ENCODE results near the gene SLC35F3. TPM values are rescaled to one million over a fixed set of nuclear protein-coding genes. Genes with fewer than 3 reads are reported as not detected.

The SLC35F3 gene
- total RNA-seq, 1 donor from 2014 or later = 0.57 TPM

DNA sequence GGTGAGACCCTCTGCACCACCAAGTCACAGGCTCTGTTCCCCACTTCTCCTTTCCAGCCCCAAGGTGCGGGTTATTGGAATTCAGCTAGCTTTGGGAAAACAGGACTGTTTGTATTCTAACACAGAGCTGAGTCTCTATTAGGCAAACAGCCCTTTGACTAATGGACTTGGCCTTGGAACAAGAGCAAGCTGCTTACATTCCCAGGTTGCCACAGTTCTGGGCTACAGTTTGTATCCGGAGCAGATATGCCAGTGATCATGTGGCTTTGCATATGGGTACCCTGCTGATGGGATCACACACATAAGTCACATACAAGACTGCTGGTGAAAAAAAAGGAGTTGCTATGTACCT, 358.3 kb downstream of the SLC35F3 start:
- no peaks in the 10 kb centered on the region for H3K4me1 Mint-ChIP-seq (ENCODE audit: low read depth, unreplicated experiment)
- H3K27ac Mint-ChIP-seq (ENCODE audit: unreplicated experiment) = no peak overlapping the region
- Histone ChIP-seq H3K36me3 (ENCODE audit: insufficient read depth, low read length) (no peaks in the 10 kb centered on the region), H3K9me3 (ENCODE audit: insufficient read depth, low read depth, low read length) (no peaks in the 10 kb centered on the region), H3K27me3 (ENCODE audit: insufficient read depth, low read length) (no peaks in the 10 kb centered on the region), H3K27ac (ENCODE audit: low read depth, low read length) (no peak overlapping the region), H2AFZ (ENCODE audit: low read depth, low read length) (no peak overlapping the region), H3K79me2 (ENCODE audit: insufficient read depth, low read length) (no peaks in the 10 kb centered on the region), H4K20me1 (ENCODE audit: insufficient read depth, low read length) (no peaks in the 10 kb centered on the region), H3K4me3 (ENCODE audit: insufficient read depth, low read depth, low read length) (no peak overlapping the region), H3K9ac (ENCODE audit: low read length) (no peak overlapping the region), H3K4me1 (ENCODE audit: insufficient read depth, low read length) (no peaks in the 10 kb centered on the region), H3K4me2 (ENCODE audit: low read length) (no peak overlapping the region)
- H3K4me3 Mint-ChIP-seq (ENCODE audit: unreplicated experiment) = no peak overlapping the region
- peak; percentile 52 for DNase-seq (ENCODE audit: low read depth)
- peaks cover 2% of the 10 kb centered on the region for H3K9me3 Mint-ChIP-seq (ENCODE audit: unreplicated experiment)
- TF ChIP-seq, protein P1, sequence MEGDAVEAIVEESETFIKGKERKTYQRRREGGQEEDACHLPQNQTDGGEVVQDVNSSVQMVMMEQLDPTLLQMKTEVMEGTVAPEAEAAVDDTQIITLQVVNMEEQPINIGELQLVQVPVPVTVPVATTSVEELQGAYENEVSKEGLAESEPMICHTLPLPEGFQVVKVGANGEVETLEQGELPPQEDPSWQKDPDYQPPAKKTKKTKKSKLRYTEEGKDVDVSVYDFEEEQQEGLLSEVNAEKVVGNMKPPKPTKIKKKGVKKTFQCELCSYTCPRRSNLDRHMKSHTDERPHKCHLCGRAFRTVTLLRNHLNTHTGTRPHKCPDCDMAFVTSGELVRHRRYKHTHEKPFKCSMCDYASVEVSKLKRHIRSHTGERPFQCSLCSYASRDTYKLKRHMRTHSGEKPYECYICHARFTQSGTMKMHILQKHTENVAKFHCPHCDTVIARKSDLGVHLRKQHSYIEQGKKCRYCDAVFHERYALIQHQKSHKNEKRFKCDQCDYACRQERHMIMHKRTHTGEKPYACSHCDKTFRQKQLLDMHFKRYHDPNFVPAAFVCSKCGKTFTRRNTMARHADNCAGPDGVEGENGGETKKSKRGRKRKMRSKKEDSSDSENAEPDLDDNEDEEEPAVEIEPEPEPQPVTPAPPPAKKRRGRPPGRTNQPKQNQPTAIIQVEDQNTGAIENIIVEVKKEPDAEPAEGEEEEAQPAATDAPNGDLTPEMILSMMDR (IDR thresholded peaks at IDR 0.05; ENCODE audit: insufficient read depth, low read depth, low read length) = no peak
- no peak for TF ChIP-seq EZH2 (IDR thresholded peaks at IDR 0.05; ENCODE audit: insufficient read depth, low read length)
- peaks cover 25% of the 10 kb centered on the region for H3K27me3 Mint-ChIP-seq (ENCODE audit: low read depth, unreplicated experiment)
- FAIRE-seq = no peak
- H3K36me3 Mint-ChIP-seq (ENCODE audit: low read depth, unreplicated experiment) = no peaks in the 10 kb centered on the region

DNA sequence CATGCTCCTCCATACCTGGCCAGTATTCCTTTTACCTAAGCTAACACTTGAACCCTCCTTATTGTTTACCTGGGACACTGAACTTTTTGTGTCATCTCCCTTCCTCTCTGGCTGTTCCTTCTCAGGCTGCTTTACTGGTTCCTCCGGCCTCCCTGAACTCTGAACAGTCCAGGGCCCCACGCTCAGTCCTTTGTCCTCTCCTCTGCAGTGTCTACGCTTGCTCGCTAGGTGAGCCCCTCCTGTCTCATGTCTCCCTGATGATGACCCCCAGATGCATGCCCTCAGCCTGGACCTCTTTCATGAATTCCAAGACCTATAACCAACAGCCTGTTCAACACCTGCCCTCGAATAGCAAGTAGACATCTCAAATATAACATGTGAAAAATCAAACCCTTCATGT, 360.4 kb downstream of the SLC35F3 start:
- no peak overlapping the region for H3K4me3 Mint-ChIP-seq (ENCODE audit: unreplicated experiment)
- no peak overlapping the region for H3K4me3 ChIP-seq (ENCODE audit: insufficient read depth, low read depth, low read length)
- H3K4me2 ChIP-seq (ENCODE audit: low read length) = no peak overlapping the region
- no peaks in the 10 kb centered on the region for H3K9me3 ChIP-seq (ENCODE audit: insufficient read depth, low read depth, low read length)
- no peaks in the 10 kb centered on the region for H4K20me1 ChIP-seq (ENCODE audit: insufficient read depth, low read length)
- H3K36me3 ChIP-seq (ENCODE audit: insufficient read depth, low read length) = no peaks in the 10 kb centered on the region
- FAIRE-seq (no peak), DNase-seq (ENCODE audit: low read depth) (no peak)
- H3K4me1 Mint-ChIP-seq (ENCODE audit: low read depth, unreplicated experiment) = no peaks in the 10 kb centered on the region
- H2AFZ ChIP-seq (ENCODE audit: low read depth, low read length) = no peak overlapping the region
- no peak overlapping the region for H3K27ac Mint-ChIP-seq (ENCODE audit: unreplicated experiment)
- no peak overlapping the region for H3K27ac ChIP-seq (ENCODE audit: low read depth, low read length)
- no peak overlapping the region for H3K9ac ChIP-seq (ENCODE audit: low read length)
- TF ChIP-seq EZH2 (IDR thresholded peaks at IDR 0.05; ENCODE audit: insufficient read depth, low read length) = no peak
- TF ChIP-seq, protein P1 (IDR thresholded peaks at IDR 0.05; ENCODE audit: insufficient read depth, low read depth, low read length) = no peak
- peaks cover 25% of the 10 kb centered on the region for H3K27me3 Mint-ChIP-seq (ENCODE audit: low read depth, unreplicated experiment)
- no peaks in the 10 kb centered on the region for H3K4me1 ChIP-seq (ENCODE audit: insufficient read depth, low read length)
- H3K36me3 Mint-ChIP-seq (ENCODE audit: low read depth, unreplicated experiment) = peaks cover 2% of the 10 kb centered on the region
- peaks cover 9% of the 10 kb centered on the region for H3K9me3 Mint-ChIP-seq (ENCODE audit: unreplicated experiment)
- H3K27me3 ChIP-seq (ENCODE audit: insufficient read depth, low read length) = no peaks in the 10 kb centered on the region
- H3K79me2 ChIP-seq (ENCODE audit: insufficient read depth, low read length) = no peaks in the 10 kb centered on the region

DNA sequence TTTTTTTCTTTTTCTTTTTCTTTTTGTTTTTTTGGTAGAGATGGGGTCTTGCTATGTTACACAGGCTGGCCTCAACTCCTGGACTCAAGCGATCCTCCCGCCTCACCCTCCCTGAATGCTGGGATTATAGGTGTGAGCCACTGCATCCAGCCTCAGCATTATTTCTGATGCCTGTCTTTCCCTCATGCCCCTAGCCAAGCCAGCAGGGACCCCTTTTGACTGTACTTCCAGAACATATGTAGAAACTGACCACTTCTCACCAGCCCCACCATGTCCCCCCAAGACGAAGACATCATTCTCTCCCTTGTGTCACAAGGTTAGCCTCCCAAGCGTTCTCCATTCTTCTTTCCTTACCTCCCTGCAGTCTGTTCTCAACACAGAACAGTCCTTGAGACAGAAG, 360.8 kb downstream of the SLC35F3 start:
- H3K4me2 ChIP-seq (ENCODE audit: low read length) = no peak overlapping the region
- H3K27me3 ChIP-seq (ENCODE audit: insufficient read depth, low read length) = no peaks in the 10 kb centered on the region
- no peak overlapping the region for H3K4me3 ChIP-seq (ENCODE audit: insufficient read depth, low read depth, low read length)
- H3K27ac ChIP-seq (ENCODE audit: low read depth, low read length) = no peak overlapping the region
- H3K4me1 ChIP-seq (ENCODE audit: insufficient read depth, low read length) = no peaks in the 10 kb centered on the region
- no peaks in the 10 kb centered on the region for H3K36me3 ChIP-seq (ENCODE audit: insufficient read depth, low read length)
- Mint-ChIP-seq H3K9me3 (ENCODE audit: unreplicated experiment) (peaks cover 10% of the 10 kb centered on the region), H3K27ac (ENCODE audit: unreplicated experiment) (no peak overlapping the region), H3K4me3 (ENCODE audit: unreplicated experiment) (no peak overlapping the region), H3K27me3 (ENCODE audit: low read depth, unreplicated experiment) (peaks cover 22% of the 10 kb centered on the region), H3K4me1 (ENCODE audit: low read depth, unreplicated experiment) (no peaks in the 10 kb centered on the region), H3K36me3 (ENCODE audit: low read depth, unreplicated experiment) (peaks cover 3% of the 10 kb centered on the region)
- DNase-seq (ENCODE audit: low read depth) (no peak), FAIRE-seq (no peak)
- H3K9ac ChIP-seq (ENCODE audit: low read length) = no peak overlapping the region
- no peaks in the 10 kb centered on the region for H4K20me1 ChIP-seq (ENCODE audit: insufficient read depth, low read length)
- H2AFZ ChIP-seq (ENCODE audit: low read depth, low read length) = no peak overlapping the region
- H3K79me2 ChIP-seq (ENCODE audit: insufficient read depth, low read length) = no peaks in the 10 kb centered on the region
- TF ChIP-seq, protein P1 (IDR thresholded peaks at IDR 0.05; ENCODE audit: insufficient read depth, low read depth, low read length) = no peak
- no peak for TF ChIP-seq EZH2 (IDR thresholded peaks at IDR 0.05; ENCODE audit: insufficient read depth, low read length)
- no peaks in the 10 kb centered on the region for H3K9me3 ChIP-seq (ENCODE audit: insufficient read depth, low read depth, low read length)

Data from astrocyte (in vitro differentiated cells and primary cell).